ENCODE measurements around the gene SRRM5.

GRCh38 chr19:43628646-43629326, 16.9 kb downstream of the SRRM5 start:
- TF ChIP-seq CTCF (IDR thresholded peaks at IDR 0.05; ENCODE audit: low read depth, low read length, missing input control) (no peak), MAX (IDR thresholded peaks at IDR 0.05) (no peak)

Data from liver (tissue), 2 donors.